ENCODE data around the gene MCCC1.
"Not testable (repeated sequence)": the region's sequence is repeated elsewhere in the genome, so short reads cannot be mapped to it uniquely, and the experiment has no call there.

Gene MCCC1

GRCh38 chr3:183099026-183099837 lies at the start of gene MCCC1:
MCCC1 (minus strand) TSS chr3:183099496; CDS start chr3:183099440, 56 bp downstream.
- peak; percentile 99 for DNase-seq (ENCODE audit: low read depth, low spot score)

- DNase-seq (ENCODE audit: low read depth, low spot score) = no peak
These were observed 48.8 kb upstream of the MCCC1 start for GRCh38 chr3:183148056-183148455.

- DNase-seq (ENCODE audit: low read depth, low spot score) = no peak
These were observed 45.1 kb upstream of the MCCC1 start for GRCh38 chr3:183144363-183144762.

- DNase-seq (ENCODE audit: low read depth, low spot score) = no peak
These were observed 42.9 kb upstream of the MCCC1 start for GRCh38 chr3:183142199-183142598.

GRCh38 chr3:183134844-183135243 lies 35.5 kb upstream of the MCCC1 start:
- DNase-seq (ENCODE audit: low read depth, low spot score) = no peak

GRCh38 chr3:183132409-183132808 lies 33.1 kb upstream of the MCCC1 start:
- DNase-seq (ENCODE audit: low read depth, low spot score) = no peak

GRCh38 chr3:183131735-183132134 lies 32.4 kb upstream of the MCCC1 start:
- no peak for DNase-seq (ENCODE audit: low read depth, low spot score)

- no peak for DNase-seq (ENCODE audit: low read depth, low spot score)
These were observed 32.0 kb upstream of the MCCC1 start for GRCh38 chr3:183131186-183131725.

GRCh38 chr3:183129243-183129642 lies 29.9 kb upstream of the MCCC1 start:
- no peak for DNase-seq (ENCODE audit: low read depth, low spot score)

- DNase-seq (ENCODE audit: low read depth, low spot score) = no peak
These were observed 29.4 kb upstream of the MCCC1 start for GRCh38 chr3:183128709-183129108.

- DNase-seq (ENCODE audit: low read depth, low spot score) = no peak
These were observed 24.6 kb upstream of the MCCC1 start for GRCh38 chr3:183123891-183124290.

- no peak for DNase-seq (ENCODE audit: low read depth, low spot score)
These were observed 23.1 kb upstream of the MCCC1 start for GRCh38 chr3:183122257-183122932.

GRCh38 chr3:183120538-183121215 lies 21.4 kb upstream of the MCCC1 start:
- DNase-seq (ENCODE audit: low read depth, low spot score) = no peak

GRCh38 chr3:183117056-183117455 lies 17.8 kb upstream of the MCCC1 start:
- no peak for DNase-seq (ENCODE audit: low read depth, low spot score)

- DNase-seq (ENCODE audit: low read depth, low spot score) = peak; percentile 92
These were observed 16.8 kb upstream of the MCCC1 start for GRCh38 chr3:183116025-183116614.

GRCh38 chr3:183114384-183115178 lies 15.3 kb upstream of the MCCC1 start:
- peak; percentile 40 for DNase-seq (ENCODE audit: low read depth, low spot score)

- not testable (repeated sequence) for DNase-seq (ENCODE audit: low read depth, low spot score)
These were observed 10.6 kb upstream of the MCCC1 start for GRCh38 chr3:183109847-183110246.

GRCh38 chr3:183108470-183108869 lies 9.2 kb upstream of the MCCC1 start:
- no peak for DNase-seq (ENCODE audit: low read depth, low spot score)

- DNase-seq (ENCODE audit: low read depth, low spot score) = no peak
These were observed 8.7 kb upstream of the MCCC1 start for GRCh38 chr3:183108001-183108449.

- not testable (repeated sequence) for DNase-seq (ENCODE audit: low read depth, low spot score)
These were observed 8.1 kb upstream of the MCCC1 start for GRCh38 chr3:183107372-183107771.

- DNase-seq (ENCODE audit: low read depth, low spot score) = no peak
These were observed 7.3 kb upstream of the MCCC1 start for GRCh38 chr3:183106635-183107034.
